NCI-H1105 treated with DMSO at 0.1 percent for 48 hours (cell line): ENCODE measurements around the gene PARS2.

Experiments
- DNase-seq: peaks from one replicate; lab custom pipeline; 2025; lab: John Stamatoyannopoulos, UW

PARS2 gene

GRCh38 chr1:54774820-54775498 is 10.6 kb upstream of the PARS2 start:
- no peak for DNase-seq

- DNase-seq, result no peak
Measured at GRCh38 chr1:54772951-54773350, 8.6 kb upstream of the PARS2 start.

- no peak for DNase-seq
Measured at GRCh38 chr1:54768093-54768492, 3.8 kb upstream of the PARS2 start.

GRCh38 chr1:54767526-54767925 is 3.2 kb upstream of the PARS2 start:
- no peak for DNase-seq

- DNase-seq, result peak; percentile 7
Measured at GRCh38 chr1:54766726-54767125, 2.4 kb upstream of the PARS2 start.

- no peak for DNase-seq
Measured at GRCh38 chr1:54764922-54765561, 719 bp upstream of the PARS2 start.

GRCh38 chr1:54763816-54764132 is 549 bp downstream of the PARS2 start:
- DNase-seq, result peak; percentile 45

- DNase-seq, result no peak
Measured at GRCh38 chr1:54758678-54759348, 5.5 kb downstream of the PARS2 start.

GRCh38 chr1:54757833-54758232 is 6.5 kb downstream of the PARS2 start:
- no peak for DNase-seq

GRCh38 chr1:54754486-54755285 is 9.6 kb downstream of the PARS2 start:
- no peak for DNase-seq

GRCh38 chr1:54754045-54754444 is 10.3 kb downstream of the PARS2 start:
- no peak for DNase-seq

GRCh38 chr1:54751426-54751825 is 12.9 kb downstream of the PARS2 start:
- DNase-seq, result no peak

- no peak for DNase-seq
Measured at GRCh38 chr1:54750596-54750995, 13.7 kb downstream of the PARS2 start.

- DNase-seq, result no peak
Measured at GRCh38 chr1:54748094-54748835, 16.1 kb downstream of the PARS2 start.

- DNase-seq, result no peak
Measured at GRCh38 chr1:54745864-54746263, 18.5 kb downstream of the PARS2 start.

- no peak for DNase-seq
Measured at GRCh38 chr1:54745274-54745673, 19.0 kb downstream of the PARS2 start.

- no peak for DNase-seq
Measured at GRCh38 chr1:54744696-54745095, 19.6 kb downstream of the PARS2 start.

GRCh38 chr1:54743416-54744226 is 20.7 kb downstream of the PARS2 start:
- no peak for DNase-seq

- no peak for DNase-seq
Measured at GRCh38 chr1:54742282-54742681, 22.0 kb downstream of the PARS2 start.

- DNase-seq, result no peak
Measured at GRCh38 chr1:54741531-54741930, 22.8 kb downstream of the PARS2 start.

- no peak for DNase-seq
Measured at GRCh38 chr1:54738244-54738643, 26.1 kb downstream of the PARS2 start.
